M059J (cell line): ENCODE results near the gene SMIM30. TPM values are rescaled to one million over a fixed set of nuclear protein-coding genes. Genes with fewer than 3 reads are reported as not detected.

Experiments used
- DNase-seq: peaks from one replicate; pipeline ENCODE4 v3.0.0-alpha.2; 2012; ENCODE audit warnings: low read depth
- total RNA-seq: library from RNA; depleted of rRNA; stranded (reverse); fragments of >200 nt; shearing (Covaris generic); gene quantifications from 2 replicates; pipeline ENCODE4 v1.2.3, GENCODE V29; 2014; rRNA removed

The SMIM30 gene
- total RNA-seq, 1 experiment from 2014 or later, result 109 TPM

DNA sequence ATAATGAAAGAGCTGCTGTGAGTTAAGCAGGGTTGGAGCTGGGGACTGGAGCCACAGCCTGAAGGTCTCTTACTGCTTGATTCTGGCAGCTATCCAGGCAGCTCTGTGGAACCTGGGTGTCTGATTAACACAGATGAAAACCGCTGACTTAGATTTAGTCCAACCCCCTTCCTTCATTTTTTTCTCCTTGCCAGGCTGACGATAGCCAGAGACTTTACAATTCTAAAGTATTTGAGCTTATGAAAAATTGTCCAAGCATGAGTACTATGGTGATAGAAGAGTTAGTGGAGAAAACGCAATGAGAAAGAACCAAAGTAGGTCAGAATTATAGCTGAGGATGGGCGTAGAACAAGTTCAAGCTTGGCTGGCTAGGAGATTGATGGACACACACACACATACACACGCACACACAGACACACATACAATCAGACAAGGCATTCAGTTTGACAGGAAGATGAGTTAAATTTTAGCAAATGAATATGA is 18.2 kb downstream of the SMIM30 start:
- DNase-seq, result peak; percentile 54

DNA sequence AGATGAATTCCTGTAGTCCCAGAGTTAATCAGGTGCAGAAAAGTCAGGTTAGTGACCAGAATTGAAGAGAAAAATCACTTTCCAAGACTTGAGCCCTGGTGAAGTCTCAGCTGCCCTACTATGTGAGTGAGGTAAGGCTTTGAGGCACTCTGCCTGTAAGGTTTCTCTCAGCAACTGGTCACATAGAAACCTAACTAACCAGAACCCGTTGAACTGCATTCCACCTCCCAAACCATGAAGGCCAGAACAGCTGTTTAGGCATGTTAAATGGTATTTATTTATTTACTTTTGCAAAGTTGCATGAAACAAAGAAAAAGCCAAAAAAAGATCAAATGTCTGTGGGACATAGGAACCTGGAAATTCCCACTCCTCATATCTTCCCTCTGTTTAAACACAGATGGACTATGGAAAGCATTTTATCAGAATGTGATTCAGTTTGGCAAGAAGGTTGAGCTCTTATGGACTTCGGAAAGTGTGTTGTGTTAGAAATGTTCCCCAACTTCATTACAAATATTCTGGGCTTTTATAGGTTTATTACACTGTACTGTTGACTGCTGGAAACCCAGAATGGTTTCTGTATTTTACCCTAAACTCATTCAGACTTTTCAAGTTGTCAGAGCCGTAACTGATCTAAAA is 19.0 kb downstream of the SMIM30 start:
- no peak for DNase-seq

DNA sequence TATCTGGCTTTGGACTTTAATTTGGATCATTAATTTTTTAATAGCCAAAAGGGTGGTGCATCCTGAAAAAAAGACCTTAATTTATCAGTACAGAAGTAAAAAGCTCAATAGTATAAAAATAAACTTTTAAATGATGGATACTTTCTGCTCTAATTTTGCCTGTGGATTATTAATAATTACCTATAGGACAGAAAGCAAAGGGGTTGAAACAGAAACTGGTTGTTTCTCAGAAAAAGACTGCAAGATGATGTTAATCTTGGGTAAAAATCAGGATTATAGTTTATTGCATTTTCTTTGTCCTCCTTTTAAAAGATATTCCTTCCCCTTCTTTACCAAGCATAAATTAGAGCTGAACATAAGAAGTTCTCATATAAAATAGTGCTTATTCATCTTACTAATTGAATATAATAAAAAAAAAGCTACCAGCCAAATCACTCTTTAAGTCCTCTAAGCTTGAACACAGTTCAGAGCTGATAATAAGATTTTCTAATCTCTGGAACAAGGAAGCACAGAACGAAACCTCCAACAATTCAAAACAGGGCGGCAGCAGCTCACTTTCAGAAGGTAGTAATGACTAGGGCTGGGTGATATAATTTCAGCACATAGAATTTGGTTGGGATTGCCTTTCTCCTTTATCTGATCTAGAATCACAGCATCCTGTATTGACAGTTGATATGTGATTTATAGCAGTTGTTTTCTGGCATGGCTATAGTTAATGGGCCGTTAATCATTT is 23.7 kb downstream of the SMIM30 start:
- no peak for DNase-seq

DNA sequence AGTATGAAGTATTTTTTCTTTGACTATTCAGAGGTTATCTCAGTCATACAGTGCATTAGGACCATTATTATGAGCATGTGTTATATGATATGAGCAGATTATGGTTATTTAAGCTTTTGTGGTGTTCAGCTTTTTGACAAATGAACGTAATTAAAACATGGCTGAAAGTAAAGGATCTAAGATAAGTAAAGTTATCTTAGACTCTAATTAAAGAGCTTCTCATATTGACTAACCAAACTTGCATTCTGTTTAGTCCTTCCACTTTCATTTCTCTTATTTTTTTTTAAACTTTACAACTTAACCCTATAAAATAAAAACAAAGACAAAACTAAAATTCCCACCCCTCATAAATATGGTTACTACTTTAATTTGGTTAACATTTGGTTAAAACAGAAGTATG is 24.8 kb downstream of the SMIM30 start:
- no peak for DNase-seq

DNA sequence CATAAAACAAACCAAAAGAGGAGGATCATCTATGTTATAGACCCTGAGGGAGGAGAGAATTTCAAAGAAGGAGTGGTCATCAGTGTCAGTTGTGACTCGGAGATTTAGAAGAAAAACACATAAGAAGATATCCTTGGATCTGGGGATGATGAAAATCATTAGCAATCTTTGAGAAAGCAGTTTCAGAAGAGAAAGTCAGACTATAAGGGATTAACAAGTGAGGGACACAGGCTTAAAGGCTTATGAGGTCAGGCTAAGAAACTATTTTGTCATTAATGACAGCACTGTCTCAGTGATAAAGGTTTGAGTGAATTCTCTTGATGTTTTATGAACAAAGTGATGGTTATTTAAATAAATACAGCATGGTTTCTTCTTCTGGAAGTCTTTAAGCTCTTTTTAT is 25.6 kb downstream of the SMIM30 start:
- DNase-seq, result no peak

DNA sequence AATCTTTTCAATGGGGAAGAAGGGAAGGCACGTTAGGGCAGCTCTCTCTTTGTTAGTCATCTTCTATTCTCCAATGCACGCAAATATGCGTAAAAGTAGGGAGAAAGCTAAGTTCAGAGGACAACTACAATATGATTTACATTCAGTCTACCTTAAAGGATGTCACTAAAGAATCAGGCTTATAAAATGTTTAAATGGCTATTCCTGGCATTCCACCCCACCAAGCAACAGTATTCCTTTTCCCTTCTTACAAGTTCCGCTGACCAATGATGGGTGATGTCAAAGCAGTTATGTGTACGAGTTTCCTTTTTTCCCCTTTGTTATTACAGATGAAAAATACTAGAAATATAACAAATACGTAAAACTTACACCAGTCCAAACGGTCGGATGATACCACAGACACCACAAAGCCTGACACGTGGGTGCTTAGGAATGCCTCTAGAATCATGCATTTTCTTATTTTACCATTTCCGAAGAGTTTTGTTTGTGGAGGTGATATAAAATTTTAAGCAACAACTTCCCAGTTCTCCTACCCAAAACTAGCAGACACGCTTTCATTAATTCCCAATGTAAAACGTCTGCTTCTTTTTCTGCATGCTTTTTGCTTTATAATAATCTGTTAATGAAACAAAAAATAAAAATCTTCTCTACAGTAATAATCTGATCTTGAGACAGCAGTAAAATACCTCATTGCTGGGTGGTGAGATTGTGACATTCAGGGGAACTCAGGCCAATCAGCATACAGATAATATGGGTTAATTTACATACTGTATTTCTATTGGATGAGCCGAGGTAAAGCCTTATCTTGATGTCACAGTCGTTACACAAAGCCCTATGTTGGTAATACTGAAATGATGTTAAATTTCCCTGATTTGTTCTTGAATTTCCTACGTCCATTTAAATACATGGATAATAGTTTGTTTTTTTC is 31.0 kb downstream of the SMIM30 start:
- DNase-seq, result peak; percentile 48

DNA sequence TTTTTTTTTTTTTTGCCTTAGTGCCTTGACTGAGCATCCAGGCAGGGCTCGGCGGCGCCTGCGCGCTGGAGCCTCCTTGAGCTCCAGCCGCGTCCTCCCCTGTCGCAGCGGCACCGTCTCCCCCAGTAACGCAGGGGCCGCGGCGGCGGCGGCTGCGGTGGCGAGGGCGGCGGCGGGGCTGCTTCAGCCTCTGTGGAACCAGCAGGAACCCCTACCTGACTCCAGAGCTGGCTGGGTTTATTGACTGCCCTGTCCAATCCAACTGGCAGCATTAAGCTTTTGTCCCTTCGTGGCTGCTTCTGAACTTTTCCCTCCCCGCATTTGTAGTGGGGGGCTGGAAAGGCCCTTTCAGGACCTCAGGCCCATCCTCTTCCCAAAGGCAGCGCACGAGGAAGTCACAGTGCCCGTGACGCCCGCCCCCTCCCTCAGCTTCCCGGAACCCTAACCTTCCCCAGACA is 31.9 kb downstream of the SMIM30 start, which contains the start of gene GPR85:
Gene GPR85 (minus strand): TSS at position 397 of the 458 bp plus-strand sequence. CDS start 2,106 bp downstream, outside the sequence.
- DNase-seq, result peak; percentile 51

DNA sequence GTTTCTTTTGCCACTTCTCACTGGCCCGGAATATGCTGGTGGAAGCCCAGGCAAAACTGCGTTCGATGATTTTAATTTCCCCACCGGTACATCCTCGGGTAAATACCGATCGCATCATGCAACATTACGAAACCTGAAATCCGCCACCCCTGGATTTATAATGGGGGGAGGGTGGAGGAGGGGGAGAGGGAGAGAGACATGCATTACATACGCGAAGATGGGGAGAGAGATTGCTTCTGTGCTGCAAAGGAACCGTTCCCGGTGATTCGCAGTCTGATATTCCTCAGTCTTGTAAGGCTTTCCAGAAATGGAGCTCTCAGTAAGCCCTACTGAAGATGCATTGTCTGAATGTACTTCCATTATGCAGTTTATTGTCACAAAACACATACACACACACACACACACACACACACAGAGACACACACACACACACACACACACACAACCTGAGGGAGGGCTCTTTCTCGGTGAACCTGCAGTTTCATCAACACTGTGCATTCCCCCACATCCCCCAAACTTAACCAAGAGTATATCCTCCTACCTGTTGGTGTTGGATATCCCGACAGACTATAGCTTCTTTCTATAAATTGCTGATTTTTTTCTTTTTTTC is 32.5 kb downstream of the SMIM30 start:
- peak; percentile 26 for DNase-seq

DNA sequence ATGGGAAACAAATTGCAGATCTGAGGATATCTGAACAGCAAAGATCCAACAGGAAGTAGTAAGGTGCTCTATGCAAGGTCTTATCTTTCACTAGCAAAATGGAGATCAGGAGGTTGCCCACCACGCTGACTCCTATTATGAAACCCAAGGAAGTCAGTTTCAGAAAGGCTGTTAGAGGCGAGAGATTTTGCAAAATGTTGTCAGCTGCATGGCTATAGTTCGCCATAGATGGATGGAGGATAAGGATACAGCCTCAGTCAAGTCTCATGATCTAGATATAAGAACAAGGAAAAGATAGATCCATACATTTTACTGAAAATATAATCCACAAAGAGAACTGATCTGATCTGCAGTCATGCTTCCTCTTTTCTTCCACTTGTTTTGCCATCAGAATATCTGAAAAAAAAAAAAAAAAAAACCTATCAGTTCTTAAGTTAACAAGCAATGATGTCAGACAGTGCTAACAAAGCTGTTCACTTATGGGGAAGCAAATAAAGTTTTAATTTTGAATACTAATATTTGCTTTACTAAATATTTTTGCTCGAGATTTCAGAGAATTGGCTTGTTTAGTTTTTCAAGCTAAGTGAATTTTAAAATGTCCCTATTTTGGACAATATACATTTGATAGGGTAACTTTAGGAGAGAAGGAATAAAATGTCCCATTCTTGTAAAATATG is 33.7 kb downstream of the SMIM30 start:
- DNase-seq, result no peak

DNA sequence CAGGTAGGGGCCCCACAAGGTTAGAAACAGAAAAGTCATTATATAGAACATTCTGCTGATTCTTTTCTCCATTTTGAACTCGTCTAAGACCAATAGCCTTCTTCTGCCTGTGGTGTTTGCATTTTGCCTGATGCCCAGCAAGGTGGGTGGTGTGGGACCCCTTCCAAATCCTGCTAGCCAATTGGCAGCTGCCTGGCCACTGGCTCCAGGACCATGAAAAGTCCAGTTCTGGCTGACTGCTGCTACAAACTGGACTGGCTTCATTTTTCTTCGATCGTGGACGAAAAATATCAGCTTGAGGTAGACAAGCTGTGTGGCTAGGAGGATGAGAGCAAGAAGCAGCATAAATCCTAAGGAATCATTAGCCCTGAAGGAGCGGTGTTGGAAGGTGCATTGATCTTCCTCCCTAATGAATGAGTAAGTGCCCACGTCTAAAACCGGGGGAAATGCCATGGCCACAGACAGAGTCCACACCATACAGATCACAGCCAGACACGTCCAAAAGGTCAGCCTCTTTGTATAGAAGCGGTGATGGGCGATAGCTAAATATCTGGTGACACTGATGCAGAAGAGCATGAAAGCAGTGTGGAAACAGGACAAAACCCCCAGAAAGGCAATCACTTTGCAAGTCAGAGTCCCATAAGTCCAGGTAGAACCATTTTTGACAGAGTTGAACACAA is 34.4 kb downstream of the SMIM30 start:
- no peak for DNase-seq

DNA sequence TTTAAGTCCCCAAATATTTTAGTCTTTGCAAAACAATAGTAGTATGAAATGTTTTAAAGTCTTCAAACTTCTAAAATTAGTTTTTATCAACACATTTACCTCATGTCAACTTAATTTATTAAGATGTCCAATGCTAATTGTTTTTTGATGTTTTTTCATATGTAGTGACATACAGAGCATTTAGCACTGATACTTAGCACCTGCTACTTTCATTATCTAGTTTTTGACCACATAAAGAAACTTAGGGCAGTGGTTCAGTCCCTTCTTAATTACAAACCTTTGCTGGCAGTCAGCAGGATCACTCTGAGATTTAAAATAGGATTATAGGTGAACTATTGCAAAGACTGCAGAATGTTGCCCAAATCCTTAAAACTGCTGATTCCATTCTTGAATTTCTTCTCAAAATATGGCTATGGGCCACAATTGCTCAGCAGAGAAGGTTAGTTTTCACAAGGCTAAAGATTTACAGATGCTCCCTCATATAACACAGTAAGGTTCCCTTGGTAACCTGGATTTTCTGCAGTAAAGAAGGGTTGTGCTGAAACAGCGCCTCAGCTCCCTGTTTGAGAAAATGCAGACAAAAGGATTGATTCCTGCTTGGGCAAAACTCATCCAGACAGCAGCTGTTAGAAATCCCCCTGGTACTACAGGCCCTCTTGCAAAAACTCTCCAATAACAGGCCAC is 35.1 kb downstream of the SMIM30 start:
- no peak for DNase-seq

DNA sequence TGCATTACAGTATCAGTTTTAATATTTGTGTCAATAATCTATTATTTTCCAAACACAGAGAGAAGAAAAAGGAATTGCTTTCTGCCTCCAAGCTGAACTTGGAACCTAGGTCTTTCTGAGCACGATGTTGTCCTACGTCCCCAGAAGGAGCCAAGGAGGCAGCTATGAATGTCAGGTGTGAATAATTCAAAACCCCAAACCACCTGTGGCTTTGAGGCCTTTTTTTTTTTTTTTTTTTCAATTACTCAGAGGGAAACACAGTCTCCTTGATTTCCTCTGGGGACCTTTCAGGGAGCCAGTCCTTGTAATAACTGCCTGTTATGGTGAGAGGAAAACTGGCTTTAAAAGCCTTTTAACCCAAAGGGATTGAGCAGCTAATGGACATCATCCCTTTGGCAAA is 40.0 kb downstream of the SMIM30 start:
- DNase-seq, result no peak

DNA sequence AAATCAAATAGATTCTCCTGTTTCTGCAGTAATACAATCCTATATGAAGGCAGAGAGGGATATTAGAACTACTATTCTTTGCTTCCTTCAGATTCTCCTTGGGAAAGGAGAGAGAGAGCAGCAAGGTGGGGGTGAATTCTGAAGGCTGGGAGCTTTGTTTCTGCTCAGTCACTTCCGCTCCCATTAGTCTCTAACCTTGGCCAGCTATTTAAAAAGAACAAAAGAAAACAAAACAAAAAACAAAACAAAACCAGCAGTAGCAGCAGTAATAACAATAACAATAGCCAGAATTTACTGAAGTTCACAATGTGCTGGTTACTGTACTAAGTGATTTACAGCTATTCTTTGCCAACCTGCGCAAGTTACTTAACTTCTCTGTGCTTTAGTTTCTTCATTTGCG is 41.7 kb downstream of the SMIM30 start:
- no peak for DNase-seq

DNA sequence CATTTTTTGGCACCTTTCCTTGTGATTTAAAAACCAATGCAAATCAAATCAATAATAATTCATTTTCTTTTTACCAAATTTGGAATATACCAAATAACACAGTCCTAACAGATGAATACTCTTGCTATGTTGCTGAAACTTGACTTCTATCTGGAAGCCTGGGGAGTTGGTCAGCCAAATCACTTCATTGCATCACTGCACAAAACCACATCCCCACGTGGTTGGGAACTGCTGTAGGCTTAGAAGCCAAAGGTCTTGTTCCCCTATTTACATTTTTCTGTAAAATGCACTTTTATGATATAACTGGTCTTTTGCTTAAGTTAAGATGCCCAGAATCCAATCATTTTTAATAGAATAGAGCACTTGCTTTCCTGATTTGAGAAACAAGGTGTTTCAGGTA is 46.9 kb downstream of the SMIM30 start:
- DNase-seq, result peak; percentile 5

Other genes with a start within 250 kb of the SMIM30 start
- 0.15 and 0.59 TPM in 2 replicates for gene GPR85, start 31.7 kb downstream of the SMIM30 start, total RNA-seq